Activated T-cell treated with anti-CD3 and anti-CD28 coated beads, Interleukin-2, amount 50 U/mL, for 1 hour (primary cell): ENCODE results near the gene RIC3.

ENCODE experiments used
- DNase-seq: peaks from one replicate; pipeline ENCODE4 v3.0.0-alpha.2; 2020

Gene RIC3

DNA sequence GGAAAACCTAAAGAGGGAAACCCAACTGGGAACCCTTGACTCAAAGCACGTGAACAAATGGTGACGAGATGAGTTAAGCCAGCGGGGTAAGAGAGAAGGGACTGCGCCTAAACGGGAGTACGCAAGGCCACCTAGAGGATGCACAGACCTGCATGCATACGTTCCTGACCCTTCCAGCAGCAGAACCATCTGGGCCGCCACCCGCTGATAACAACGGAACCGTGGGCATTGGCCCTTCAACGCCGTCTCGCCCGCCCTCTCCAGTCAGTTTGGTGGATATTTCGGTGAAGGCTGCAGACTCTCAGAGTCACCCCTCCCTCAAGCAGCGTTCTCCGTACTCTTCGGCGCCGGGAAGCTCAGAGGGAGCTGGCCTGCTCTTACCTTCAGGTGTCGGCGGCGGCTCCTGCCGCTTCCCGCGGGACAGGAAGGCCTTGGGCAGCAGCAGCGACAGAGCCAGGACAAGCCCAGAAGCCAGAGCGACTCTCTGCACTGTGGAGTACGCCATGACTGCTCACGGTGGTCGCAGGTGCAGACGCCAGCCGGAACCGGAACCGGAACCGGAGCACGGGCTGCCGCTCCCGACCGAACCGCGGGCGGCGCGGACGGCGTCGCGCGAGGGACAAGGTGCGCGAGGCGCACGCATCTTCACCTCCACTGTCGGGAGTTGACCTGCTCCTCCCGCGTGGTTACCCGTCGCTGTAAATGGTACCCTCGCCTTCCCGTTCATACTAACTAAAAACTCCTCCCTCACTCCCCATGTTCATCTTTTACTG lies at the start of gene RIC3:
RIC3 (minus strand) TSS at position 541 of the 773 bp plus-strand sequence; CDS start at position 505, 36 bp downstream.
- peak; percentile 64 for DNase-seq

DNA sequence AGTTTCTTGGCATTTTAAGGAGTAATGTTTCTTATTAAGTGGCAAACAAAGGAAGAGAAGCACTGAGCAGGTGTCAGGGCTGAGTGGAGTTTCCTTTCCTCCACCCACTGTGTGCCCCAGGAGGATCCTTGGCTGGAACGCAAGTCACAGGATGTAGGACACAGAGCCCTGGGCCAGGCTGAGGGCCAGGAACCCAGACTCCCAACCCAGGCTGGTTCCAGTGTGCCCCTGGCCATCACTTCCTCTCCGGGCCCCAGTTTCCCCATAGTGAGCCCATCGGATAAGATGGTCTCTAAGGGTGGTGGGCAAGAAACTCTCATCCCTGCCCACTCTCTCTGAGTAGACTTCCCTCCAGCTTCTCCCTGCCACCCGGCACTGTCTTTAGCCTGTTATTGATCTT lies 49.6 kb upstream of the RIC3 start:
- no peak for DNase-seq

DNA sequence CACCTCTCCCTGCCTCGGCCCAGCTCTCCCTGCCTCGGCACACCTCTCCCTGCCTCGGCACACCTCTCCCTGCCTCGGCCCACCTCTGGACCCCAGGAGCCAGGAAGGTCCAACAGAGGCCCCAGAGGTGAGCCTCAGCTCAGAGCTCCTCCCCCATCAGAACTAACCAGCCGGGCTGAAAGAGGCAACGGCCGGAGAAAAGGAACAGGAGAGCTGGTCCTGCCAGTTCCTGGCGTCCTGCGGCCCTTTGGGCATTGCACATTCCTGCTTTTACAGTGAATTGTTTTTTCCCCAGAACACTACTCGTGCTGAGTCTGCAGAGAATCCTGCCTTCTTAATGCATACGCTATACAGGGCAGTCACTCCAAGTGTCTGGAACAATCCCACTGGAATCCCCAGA lies 49.1 kb upstream of the RIC3 start:
- no peak for DNase-seq

- no peak for DNase-seq
These were observed 48.3 kb upstream of the RIC3 start for GRCh38 chr11:8217136-8217535.

DNA sequence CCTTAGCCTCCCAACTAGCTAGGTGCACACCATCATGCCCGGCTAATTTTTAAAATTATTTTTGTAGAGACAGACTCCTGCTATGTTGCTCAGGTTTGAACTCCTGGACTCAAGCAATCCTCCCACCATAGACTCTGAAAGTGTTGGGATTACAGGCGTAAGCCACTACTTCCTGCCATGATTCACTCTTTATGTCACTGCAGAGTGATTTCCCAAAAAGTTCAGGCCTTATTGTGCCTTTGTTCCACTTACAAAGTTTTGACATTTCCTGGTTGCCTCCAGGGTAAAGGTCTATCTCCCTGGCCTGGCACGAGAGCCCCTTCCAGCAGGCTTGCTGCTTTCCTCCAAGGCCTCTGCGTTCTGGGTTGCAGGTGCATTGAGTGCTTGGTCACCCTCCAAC lies 44.6 kb upstream of the RIC3 start:
- no peak for DNase-seq

- DNase-seq: no peak
These were observed 40.5 kb upstream of the RIC3 start for GRCh38 chr11:8209208-8209807.

DNA sequence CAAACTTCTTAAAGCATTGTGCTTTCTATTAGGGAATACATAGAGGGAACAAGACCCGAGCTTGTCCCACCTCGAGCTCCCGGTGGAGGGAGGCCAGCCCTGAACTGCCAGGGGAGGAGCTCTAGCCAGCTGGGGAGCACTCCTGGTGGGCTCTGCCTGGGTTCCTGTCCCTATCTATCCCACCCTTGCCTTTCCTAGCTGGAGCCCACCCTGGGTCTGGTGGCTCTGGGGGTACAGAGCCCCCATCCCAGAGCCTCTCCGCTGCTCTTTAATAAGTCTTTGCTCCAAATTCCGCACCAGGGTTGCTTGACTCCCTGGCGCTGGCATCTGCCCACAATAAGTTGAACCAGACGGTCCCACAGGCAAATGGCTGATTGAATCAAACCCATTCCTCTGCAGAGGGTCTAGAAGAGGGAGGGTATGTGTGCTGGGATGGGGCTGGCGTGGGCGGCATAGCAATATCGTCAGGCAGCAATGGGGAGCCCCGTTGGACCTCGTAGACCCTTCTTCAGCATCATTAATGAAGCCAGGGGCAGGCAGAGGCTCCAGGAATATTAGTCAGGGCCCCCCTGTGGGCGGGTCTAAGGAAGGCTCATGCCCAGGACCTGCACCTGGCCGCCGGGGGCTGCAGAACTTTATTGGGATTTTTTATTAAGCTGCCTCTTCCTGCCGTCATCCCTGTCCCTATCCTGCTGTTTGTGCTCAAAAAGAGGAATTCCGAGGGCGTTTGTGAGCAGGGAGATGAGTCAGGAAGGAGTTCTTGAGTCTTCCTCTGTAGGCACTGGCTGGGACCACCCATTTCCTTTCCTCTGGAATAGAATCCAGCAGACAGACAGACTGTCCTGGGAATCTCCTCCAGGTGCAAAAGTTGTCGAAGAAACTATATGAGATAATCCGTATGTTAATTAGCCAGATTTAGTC lies 38.5 kb upstream of the RIC3 start:
- DNase-seq: no peak

- no peak for DNase-seq
These were observed 37.6 kb upstream of the RIC3 start for GRCh38 chr11:8206251-8207079.

GRCh38 chr11:8205566-8205965 lies 36.7 kb upstream of the RIC3 start:
- DNase-seq: no peak

DNA sequence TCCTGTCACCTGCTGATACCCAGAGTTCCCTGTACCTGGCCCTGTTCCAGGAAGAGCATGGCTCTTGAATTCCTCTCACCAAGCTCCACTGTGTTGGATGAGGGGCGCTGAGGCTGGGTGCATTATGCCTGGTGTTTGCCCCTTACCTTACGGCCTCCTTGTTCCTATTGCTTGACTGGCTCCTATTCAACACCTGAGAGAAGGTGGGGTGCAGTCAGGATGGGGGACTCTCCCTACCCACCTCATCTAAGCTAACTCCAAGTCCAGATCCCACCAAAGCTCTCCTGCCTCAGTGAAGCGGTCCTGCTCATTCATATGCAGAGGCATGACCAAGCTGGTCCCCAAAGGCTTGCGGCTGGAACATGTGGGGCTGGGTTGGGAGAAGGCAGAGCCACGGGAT lies 35.8 kb upstream of the RIC3 start:
- DNase-seq: no peak

DNA sequence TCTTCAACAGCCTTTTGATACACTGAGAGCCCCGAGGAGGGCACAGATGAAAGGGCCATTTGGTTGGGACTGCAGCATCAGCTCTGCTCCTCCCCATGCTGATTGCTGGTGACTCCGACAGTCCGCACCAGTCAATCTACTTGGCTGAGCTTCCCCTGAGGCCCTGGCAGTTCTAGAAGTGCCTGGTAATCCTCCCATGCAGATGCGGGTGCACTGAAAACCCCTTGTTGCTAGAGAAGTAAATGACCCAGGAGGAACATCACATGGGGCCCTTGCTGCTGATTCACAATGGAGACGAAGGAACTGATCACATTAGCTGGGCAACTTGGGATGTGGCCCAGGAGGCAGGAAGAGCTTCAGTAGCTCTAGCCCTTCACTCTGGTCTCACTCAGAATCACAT lies 35.2 kb upstream of the RIC3 start:
- no peak for DNase-seq

DNA sequence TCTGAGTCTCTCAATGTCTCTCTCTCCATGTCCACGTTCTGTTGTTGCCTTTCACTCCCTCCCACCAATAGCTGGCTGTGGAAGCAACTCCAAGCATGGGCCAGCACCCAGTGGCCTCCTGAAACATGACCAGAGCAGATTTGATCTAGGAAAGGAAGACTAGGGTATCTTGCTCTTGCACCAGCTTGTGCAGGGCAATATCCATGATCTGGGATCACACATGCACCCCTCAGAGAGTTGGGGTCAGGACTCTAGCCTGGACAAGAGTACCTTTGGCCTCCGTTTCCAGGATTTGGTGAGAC lies 34.5 kb upstream of the RIC3 start:
- DNase-seq: no peak

- DNase-seq: no peak
These were observed 33.9 kb upstream of the RIC3 start for GRCh38 chr11:8202516-8203413.

GRCh38 chr11:8201644-8202365 lies 33.0 kb upstream of the RIC3 start:
- no peak for DNase-seq

DNA sequence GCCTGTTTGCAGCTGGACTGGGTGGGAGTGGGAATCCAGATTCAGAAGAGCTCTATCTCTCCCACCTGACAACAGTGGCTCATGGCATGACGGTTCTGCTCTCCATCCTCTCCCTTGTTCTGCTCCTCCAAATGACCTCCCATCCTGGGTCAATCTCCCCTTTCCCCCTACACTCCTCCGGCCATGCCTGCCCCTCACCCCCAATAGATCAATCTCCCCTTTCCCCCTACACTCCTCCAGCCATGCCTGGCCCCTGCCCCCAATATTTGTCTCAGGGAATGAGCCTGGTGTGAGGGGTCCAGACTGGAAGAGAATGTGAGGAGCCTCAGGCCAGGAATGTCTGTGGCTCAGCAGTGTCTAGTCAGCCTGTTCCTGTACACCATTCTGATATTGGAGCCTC lies 30.9 kb upstream of the RIC3 start:
- no peak for DNase-seq

- DNase-seq: no peak
These were observed 27.9 kb upstream of the RIC3 start for GRCh38 chr11:8196749-8197148.

- no peak for DNase-seq
These were observed 26.1 kb upstream of the RIC3 start for GRCh38 chr11:8194956-8195355.

DNA sequence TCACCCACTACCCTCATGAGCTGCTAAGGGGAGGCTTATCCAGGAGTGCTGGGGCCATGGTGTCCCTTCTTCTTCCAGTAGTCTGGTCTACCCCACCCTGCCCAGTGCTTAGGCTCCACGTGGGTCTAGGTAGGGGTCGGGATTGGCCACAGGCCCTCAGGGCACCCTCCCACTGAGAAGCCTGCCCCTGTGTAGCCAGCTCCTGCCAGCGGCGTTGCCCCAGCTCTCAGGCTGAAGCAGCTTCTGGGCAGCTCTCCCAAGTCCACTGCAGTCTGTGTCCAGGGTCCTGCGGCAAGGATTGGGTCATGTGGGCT lies 24.0 kb upstream of the RIC3 start:
- DNase-seq: no peak

- peak; percentile 34 for DNase-seq
These were observed 23.4 kb upstream of the RIC3 start for GRCh38 chr11:8192016-8192895.

DNA sequence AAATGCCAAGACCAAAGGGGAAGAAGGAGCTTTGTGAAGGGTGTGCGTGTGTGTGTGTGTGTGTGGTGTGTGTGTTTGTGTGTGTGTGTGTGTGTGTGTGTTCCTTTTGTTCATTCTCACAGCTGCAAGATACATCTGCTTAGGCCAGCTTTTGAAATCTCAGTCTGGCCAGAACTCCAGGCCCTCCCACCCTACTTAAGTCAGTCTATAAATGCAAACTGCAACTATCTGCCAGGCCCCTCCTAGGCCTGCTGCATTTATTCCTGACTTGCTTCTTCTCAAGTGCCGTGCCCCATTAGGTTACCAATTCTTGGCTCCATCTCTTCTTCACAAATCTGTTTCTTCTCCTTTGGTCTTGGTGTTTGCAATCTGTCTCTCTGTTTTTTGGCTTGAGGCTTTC lies 21.6 kb upstream of the RIC3 start:
- no peak for DNase-seq
